HG02623 (cell line): ENCODE measurements around the gene CST1.
"Not testable (repeated sequence)": the region's sequence is repeated elsewhere in the genome, so short reads cannot be mapped to it uniquely, and the experiment has no call there.

Experiments used
- ATAC-seq: cut with Tn5 transposase; IDR thresholded peaks from one replicate; pipeline ENCODE4 v1.9.1; 2021; ENCODE audit warnings: moderate library complexity; ENCODE audit not compliant: unreplicated experiment

The CST1 gene

GRCh38 chr20:23755131-23755611 lies 4.4 kb upstream of the CST1 start:
- ATAC-seq = not testable (repeated sequence)

- ATAC-seq = no peak
These were observed 4.0 kb upstream of the CST1 start for GRCh38 chr20:23754731-23755130.

- no peak for ATAC-seq
These were observed 2.9 kb upstream of the CST1 start for GRCh38 chr20:23753589-23753988.

- no peak for ATAC-seq
These were observed 2.4 kb upstream of the CST1 start for GRCh38 chr20:23753194-23753548.

GRCh38 chr20:23752481-23753193 lies 1.9 kb upstream of the CST1 start:
- no peak for ATAC-seq

- no peak for ATAC-seq
These were observed 1.3 kb upstream of the CST1 start for GRCh38 chr20:23752019-23752418.

- no peak for ATAC-seq
These were observed 989 bp downstream of the CST1 start for GRCh38 chr20:23749746-23750145.

- ATAC-seq = not testable (repeated sequence)
These were observed 1.8 kb downstream of the CST1 start for GRCh38 chr20:23748975-23749374.

- ATAC-seq = not testable (repeated sequence)
These were observed 3.2 kb downstream of the CST1 start for GRCh38 chr20:23747551-23747950.

- ATAC-seq = not testable (repeated sequence)
These were observed 3.6 kb downstream of the CST1 start for GRCh38 chr20:23747092-23747491.

GRCh38 chr20:23746321-23746720 lies 4.4 kb downstream of the CST1 start:
- no peak for ATAC-seq

- no peak for ATAC-seq
These were observed 5.5 kb downstream of the CST1 start for GRCh38 chr20:23745247-23745646.

GRCh38 chr20:23744817-23745216 lies 5.9 kb downstream of the CST1 start:
- ATAC-seq = no peak

GRCh38 chr20:23735391-23735790 lies 15.3 kb downstream of the CST1 start:
- ATAC-seq = not testable (repeated sequence)

GRCh38 chr20:23734949-23735348 lies 15.8 kb downstream of the CST1 start:
- not testable (repeated sequence) for ATAC-seq

GRCh38 chr20:23734440-23734839 lies 16.3 kb downstream of the CST1 start:
- ATAC-seq = not testable (repeated sequence)

- no peak for ATAC-seq
These were observed 23.7 kb downstream of the CST1 start for GRCh38 chr20:23727016-23727415.

GRCh38 chr20:23725102-23725501 lies 25.6 kb downstream of the CST1 start:
- ATAC-seq = no peak

- ATAC-seq = not testable (repeated sequence)
These were observed 27.0 kb downstream of the CST1 start for GRCh38 chr20:23723659-23724307.

- not testable (repeated sequence) for ATAC-seq
These were observed 27.9 kb downstream of the CST1 start for GRCh38 chr20:23722851-23723250.

GRCh38 chr20:23721962-23722361 lies 28.8 kb downstream of the CST1 start:
- ATAC-seq = no peak

GRCh38 chr20:23719351-23719750 lies 31.4 kb downstream of the CST1 start:
- ATAC-seq = not testable (repeated sequence)
